Measurements from ENCODE around the gene CASP9. TPM values are rescaled to one million over a fixed set of nuclear protein-coding genes. Genes with fewer than 3 reads are reported as not detected.
"Not testable (repeated sequence)": the region's sequence is repeated elsewhere in the genome, so short reads cannot be mapped to it uniquely, and the experiment has no call there.

CASP9 gene
- total RNA-seq, 1 donor from 2014 or later: 3.2 TPM

GRCh38 chr1:15526021-15526489, 2.0 kb upstream of the CASP9 start:
- no peak for DNase-seq (ENCODE audit: low read depth in 2 of 2)

- no peak for DNase-seq (ENCODE audit: low read depth in 2 of 2)
Measured at GRCh38 chr1:15525050-15526020, 1.3 kb upstream of the CASP9 start.

GRCh38 chr1:15524283-15525049, 451 bp upstream of the CASP9 start:
- DNase-seq (ENCODE audit: low read depth in 2 of 2): peak; percentile 99

- DNase-seq (ENCODE audit: low read depth in 2 of 2): no peak
Measured at GRCh38 chr1:15523104-15524020, 653 bp downstream of the CASP9 start.

GRCh38 chr1:15522551-15522950, 1.5 kb downstream of the CASP9 start:
- no peak for DNase-seq (ENCODE audit: low read depth in 2 of 2)

GRCh38 chr1:15521206-15521906, 2.7 kb downstream of the CASP9 start:
- DNase-seq (ENCODE audit: low read depth in 2 of 2): not testable (repeated sequence)

GRCh38 chr1:15519625-15520024, 4.4 kb downstream of the CASP9 start:
- DNase-seq (ENCODE audit: low read depth in 2 of 2): no peak

- DNase-seq (ENCODE audit: low read depth in 2 of 2): peak; percentile 7 to 33
Measured at GRCh38 chr1:15515022-15515663, 8.9 kb downstream of the CASP9 start.

- DNase-seq (ENCODE audit: low read depth in 2 of 2): not testable (repeated sequence)
Measured at GRCh38 chr1:15514557-15514956, 9.5 kb downstream of the CASP9 start.

- no peak for DNase-seq (ENCODE audit: low read depth in 2 of 2)
Measured at GRCh38 chr1:15513919-15514318, 10.1 kb downstream of the CASP9 start.

GRCh38 chr1:15513192-15513591, 10.8 kb downstream of the CASP9 start:
- no peak for DNase-seq (ENCODE audit: low read depth in 2 of 2)

GRCh38 chr1:15510611-15511405, 13.2 kb downstream of the CASP9 start:
- no peak for DNase-seq (ENCODE audit: low read depth in 2 of 2)

GRCh38 chr1:15509586-15509985, 14.4 kb downstream of the CASP9 start:
- no peak for DNase-seq (ENCODE audit: low read depth in 2 of 2)

- DNase-seq (ENCODE audit: low read depth in 2 of 2): no peak
Measured at GRCh38 chr1:15508700-15509487, 15.1 kb downstream of the CASP9 start.

- no peak for DNase-seq (ENCODE audit: low read depth in 2 of 2)
Measured at GRCh38 chr1:15507278-15507677, 16.7 kb downstream of the CASP9 start.

- DNase-seq (ENCODE audit: low read depth in 2 of 2): no peak
Measured at GRCh38 chr1:15506831-15507230, 17.2 kb downstream of the CASP9 start.

- DNase-seq (ENCODE audit: low read depth in 2 of 2): no peak
Measured at GRCh38 chr1:15504436-15504835, 19.6 kb downstream of the CASP9 start.
